ENCODE measurements around the gene LDHAL6A. TPM values are rescaled to one million over a fixed set of nuclear protein-coding genes. Genes with fewer than 3 reads are reported as not detected.
"Not testable (repeated sequence)": the region's sequence is repeated elsewhere in the genome, so short reads cannot be mapped to it uniquely, and the experiment has no call there.

The LDHAL6A gene
- total RNA-seq: not detected
- long read RNA-seq, donor 1: 0 reads
- long read RNA-seq, donor 2: 0 reads

- no peak for DNase-seq (ENCODE audit: low spot score)
- intact Hi-C loops (cut with DNase I): no loop called here
Observed at GRCh38 chr11:18455686-18456372, at the start of gene LDHAL6A. TSS of gene LDHAL6A (plus strand) at chr11:18455856. CDS start at chr11:18456681, 825 bp downstream.

- intact Hi-C loops (cut with DNase I): loop anchor here in 1 of 2 donors (10.0 kb wide), 2 partner anchors 53 to 83 kb away; partner anchors contain the start of genes GTF2H1 and HPS5
- not testable (repeated sequence) for DNase-seq (ENCODE audit: low spot score)
Observed at GRCh38 chr11:18407400-18407799, 48.3 kb upstream of the LDHAL6A start.

- DNase-seq (ENCODE audit: low spot score): no peak
- intact Hi-C loops (cut with DNase I): loop anchor here in 1 of 2 donors (10.0 kb wide), 2 partner anchors 54 to 84 kb away; partner anchors contain the start of genes GTF2H1 and HPS5
Observed at GRCh38 chr11:18408558-18409291, 46.9 kb upstream of the LDHAL6A start.

- no peak for DNase-seq (ENCODE audit: low spot score)
- intact Hi-C loops (cut with DNase I): no loop called here
Observed at GRCh38 chr11:18416459-18416858, 39.2 kb upstream of the LDHAL6A start.

GRCh38 chr11:18419040-18419439 is 36.6 kb upstream of the LDHAL6A start:
- intact Hi-C loops (cut with DNase I): no loop called here
- no peak for DNase-seq (ENCODE audit: low spot score)

GRCh38 chr11:18420067-18420466 is 35.6 kb upstream of the LDHAL6A start:
- no peak for DNase-seq (ENCODE audit: low spot score)
- intact Hi-C loops (cut with DNase I): no loop called here

- no peak for DNase-seq (ENCODE audit: low spot score)
- intact Hi-C loops (cut with DNase I): no loop called here
Observed at GRCh38 chr11:18427240-18427639, 28.4 kb upstream of the LDHAL6A start.

GRCh38 chr11:18429332-18429731 is 26.3 kb upstream of the LDHAL6A start:
- no peak for DNase-seq (ENCODE audit: low spot score)
- intact Hi-C loops (cut with DNase I): no loop called here

- intact Hi-C loops (cut with DNase I): no loop called here
- DNase-seq (ENCODE audit: low spot score): no peak
Observed at GRCh38 chr11:18438691-18439090, 17.0 kb upstream of the LDHAL6A start.

- intact Hi-C loops (cut with DNase I): no loop called here
- no peak for DNase-seq (ENCODE audit: low spot score)
Observed at GRCh38 chr11:18449251-18449650, 6.4 kb upstream of the LDHAL6A start.

GRCh38 chr11:18452927-18453326 is 2.7 kb upstream of the LDHAL6A start:
- intact Hi-C loops (cut with DNase I): no loop called here

GRCh38 chr11:18457450-18457849 is 1.8 kb downstream of the LDHAL6A start:
- DNase-seq (ENCODE audit: low spot score): no peak
- intact Hi-C loops (cut with DNase I): no loop called here

More at GRCh38 chr11:18452927-18453326, 2.7 kb upstream of the LDHAL6A start:
- no peak for DNase-seq (ENCODE audit: low spot score)

- DNase-seq (ENCODE audit: low spot score): no peak
- intact Hi-C loops (cut with DNase I): no loop called here
Observed at GRCh38 chr11:18459634-18460033, 4.0 kb downstream of the LDHAL6A start.

GRCh38 chr11:18461909-18462308 is 6.3 kb downstream of the LDHAL6A start:
- DNase-seq (ENCODE audit: low spot score): no peak
- intact Hi-C loops (cut with DNase I): no loop called here

GRCh38 chr11:18463439-18463838 is 7.8 kb downstream of the LDHAL6A start:
- no peak for DNase-seq (ENCODE audit: low spot score)
- intact Hi-C loops (cut with DNase I): no loop called here

- DNase-seq (ENCODE audit: low spot score): no peak
- intact Hi-C loops (cut with DNase I): no loop called here
Observed at GRCh38 chr11:18466402-18466801, 10.7 kb downstream of the LDHAL6A start.

GRCh38 chr11:18468059-18468458 is 12.4 kb downstream of the LDHAL6A start:
- intact Hi-C loops (cut with DNase I): no loop called here
- DNase-seq (ENCODE audit: low spot score): no peak

GRCh38 chr11:18468961-18469360 is 13.3 kb downstream of the LDHAL6A start:
- no peak for DNase-seq (ENCODE audit: low spot score)
- intact Hi-C loops (cut with DNase I): no loop called here

- intact Hi-C loops (cut with DNase I): no loop called here
- DNase-seq (ENCODE audit: low spot score): no peak
Observed at GRCh38 chr11:18471995-18472394, 16.3 kb downstream of the LDHAL6A start.

- no peak for DNase-seq (ENCODE audit: low spot score)
- intact Hi-C loops (cut with DNase I): no loop called here
Observed at GRCh38 chr11:18472587-18472986, 16.9 kb downstream of the LDHAL6A start.

- intact Hi-C loops (cut with DNase I): no loop called here
- no peak for DNase-seq (ENCODE audit: low spot score)
Observed at GRCh38 chr11:18479063-18479462, 23.4 kb downstream of the LDHAL6A start.
